GM19455 (cell line): Measurements from ENCODE around the gene GEMIN7.
"Not testable (repeated sequence)": the region's sequence is repeated elsewhere in the genome, so short reads cannot be mapped to it uniquely, and the experiment has no call there.

ENCODE experiments used
- ATAC-seq: cut with Tn5 transposase; IDR thresholded peaks from one replicate; pipeline ENCODE4 v1.9.1; 2021; ENCODE audit not compliant: unreplicated experiment

Gene GEMIN7

DNA sequence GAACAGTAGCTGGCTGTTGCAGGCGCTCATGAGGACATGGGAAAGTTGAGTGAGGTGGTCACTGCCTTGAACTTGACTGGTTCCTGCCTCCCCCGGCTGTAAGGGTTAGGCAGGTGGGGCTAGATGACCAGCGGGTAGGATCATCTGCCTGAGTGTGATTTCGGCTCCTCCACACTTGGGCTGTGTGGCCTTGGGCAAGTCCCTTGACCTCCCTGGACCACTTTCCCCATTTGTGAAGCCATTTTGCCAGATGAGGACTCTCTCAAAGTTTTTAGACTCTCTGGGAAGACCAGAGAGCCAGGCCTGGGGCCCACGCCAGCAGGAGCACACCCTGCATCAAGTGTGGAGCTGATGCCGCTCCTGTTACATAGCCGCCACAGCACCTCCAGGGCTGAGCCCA, 23.4 kb downstream of the GEMIN7 start:
- no peak for ATAC-seq

DNA sequence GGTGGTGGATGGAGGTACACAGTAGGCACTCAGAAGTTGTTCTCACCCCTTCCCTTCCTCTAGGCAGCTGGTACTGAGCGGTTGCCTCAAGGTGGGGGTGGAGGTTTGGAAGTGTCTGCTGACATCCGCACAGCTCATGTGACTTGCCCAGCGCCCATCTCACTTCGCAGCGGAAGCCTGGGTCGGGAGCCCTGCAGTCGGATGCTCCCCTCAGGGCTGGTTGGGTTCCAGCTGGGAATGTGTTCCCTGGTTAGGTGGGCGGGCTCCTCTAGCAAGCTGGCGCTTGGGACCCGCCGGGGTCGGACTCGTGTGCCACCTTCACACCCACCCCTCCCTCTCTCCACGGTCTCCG, 24.1 kb downstream of the GEMIN7 start:
- no peak for ATAC-seq

DNA sequence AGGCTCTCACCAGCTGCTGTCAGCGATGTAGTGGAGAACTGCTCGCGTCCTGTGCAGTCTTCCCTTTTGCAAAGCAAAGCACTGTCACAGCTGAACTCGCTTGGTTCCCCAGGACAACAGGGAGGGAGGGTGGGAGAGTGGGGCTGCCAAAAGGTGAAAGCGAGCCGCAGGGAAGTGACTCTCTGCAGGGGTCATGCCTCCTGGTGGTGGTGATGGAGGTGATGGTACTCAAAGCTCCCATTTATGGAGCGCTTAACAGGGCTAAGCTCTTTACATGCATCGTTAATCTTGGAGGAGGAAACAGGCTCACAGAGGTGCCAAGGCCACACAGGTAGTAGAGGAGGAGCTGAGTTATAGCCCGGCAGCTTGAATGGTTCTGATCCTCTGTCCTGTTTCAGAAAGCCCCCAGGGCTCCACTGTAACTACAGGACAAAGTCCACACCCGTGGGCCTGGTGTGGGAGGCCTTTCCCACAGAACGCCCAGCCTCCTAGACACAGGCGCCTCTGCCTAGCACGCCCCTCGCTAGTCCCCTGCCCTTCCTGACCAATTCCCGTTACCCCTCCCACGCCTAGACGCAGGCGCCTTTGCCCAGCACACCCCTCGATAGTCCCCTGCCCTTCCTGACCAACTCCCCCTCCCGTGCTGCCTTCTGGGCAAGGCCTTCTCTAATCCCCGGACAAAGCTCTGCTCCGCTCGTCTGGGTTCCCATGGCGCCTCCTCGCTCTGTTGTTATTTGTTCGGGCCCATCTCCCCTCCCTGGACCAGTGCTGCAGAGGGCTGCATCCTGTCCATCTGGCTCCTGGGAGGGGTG, 24.7 kb downstream of the GEMIN7 start:
- no peak for ATAC-seq

DNA sequence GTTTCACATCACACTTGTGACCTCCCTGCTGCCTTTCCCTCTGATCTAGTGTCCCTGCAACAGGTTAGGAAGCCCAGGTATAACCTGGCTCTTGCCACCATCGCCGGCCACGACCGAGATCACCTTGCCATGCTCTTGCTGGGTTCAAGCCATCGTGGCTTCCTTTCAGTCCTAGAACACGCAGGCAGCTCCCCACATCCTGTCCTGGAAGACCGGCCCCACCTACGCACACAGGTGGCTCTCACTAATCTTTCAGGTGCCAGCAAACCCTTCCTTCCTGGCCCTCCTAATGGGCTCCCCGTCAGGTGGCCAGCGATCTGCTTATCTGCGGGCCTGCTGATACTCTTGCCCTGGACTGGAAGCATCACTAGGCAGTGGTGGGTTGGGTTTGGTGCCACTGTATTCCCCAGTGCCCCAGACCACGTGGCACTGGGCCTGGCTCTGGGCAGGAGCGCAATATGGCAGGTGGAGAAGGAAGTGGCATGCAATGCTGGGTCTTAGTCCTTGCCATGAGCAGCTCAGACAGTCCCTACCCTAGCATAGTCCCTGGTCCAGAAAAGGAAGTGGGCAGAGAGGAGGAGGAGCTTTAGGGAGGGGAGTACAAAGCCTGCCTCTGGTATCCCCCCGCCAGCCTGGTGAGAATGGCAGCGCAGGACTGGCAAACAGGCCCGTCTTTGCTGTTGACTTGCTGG, 25.7 kb downstream of the GEMIN7 start:
- ATAC-seq, result no peak

DNA sequence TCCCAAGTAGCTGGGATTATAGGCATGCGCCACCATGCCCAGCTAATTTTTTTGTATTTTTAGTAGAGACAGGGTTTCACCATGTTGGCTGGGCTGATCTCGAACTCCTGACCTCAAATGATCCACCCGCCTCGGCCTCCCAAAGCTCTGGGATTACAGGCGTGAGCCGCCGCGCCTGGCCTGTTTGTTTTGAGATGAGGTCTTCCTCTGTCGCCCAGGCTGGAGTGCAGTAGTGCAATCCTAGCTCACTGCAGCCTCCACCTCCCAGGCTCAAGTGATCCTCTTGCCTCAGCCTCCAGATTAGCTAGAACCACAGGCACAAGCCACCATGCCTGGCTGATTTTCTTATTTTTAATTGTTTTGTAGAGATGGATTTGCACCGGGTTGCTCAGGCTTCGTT, 27.3 kb downstream of the GEMIN7 start:
- not testable (repeated sequence) for ATAC-seq

DNA sequence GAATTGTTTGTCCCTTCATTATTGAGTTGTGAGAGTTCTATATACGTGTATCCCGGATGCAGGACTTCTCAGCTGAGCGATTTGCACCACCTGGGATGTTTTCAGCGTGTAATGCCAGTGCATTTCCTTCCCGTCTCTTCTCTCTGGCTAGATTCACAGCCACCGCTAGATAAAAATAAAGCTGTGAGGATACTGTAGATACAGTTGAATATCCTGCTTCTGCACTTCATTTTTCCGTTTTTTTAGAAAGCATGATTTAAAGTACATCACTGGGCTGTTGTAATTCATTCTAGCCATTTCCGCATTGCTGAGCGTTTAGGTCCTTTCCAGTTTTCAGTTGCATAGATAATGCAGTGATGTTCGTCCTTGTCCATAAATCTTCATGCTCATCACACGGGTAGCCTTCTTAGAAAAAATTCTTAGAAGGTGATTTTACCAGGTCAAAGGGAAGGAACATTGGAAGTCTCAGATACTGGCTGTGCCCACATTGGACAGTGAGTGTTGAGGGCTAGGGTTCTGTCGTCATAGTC, 28.6 kb downstream of the GEMIN7 start:
- ATAC-seq, result no peak

DNA sequence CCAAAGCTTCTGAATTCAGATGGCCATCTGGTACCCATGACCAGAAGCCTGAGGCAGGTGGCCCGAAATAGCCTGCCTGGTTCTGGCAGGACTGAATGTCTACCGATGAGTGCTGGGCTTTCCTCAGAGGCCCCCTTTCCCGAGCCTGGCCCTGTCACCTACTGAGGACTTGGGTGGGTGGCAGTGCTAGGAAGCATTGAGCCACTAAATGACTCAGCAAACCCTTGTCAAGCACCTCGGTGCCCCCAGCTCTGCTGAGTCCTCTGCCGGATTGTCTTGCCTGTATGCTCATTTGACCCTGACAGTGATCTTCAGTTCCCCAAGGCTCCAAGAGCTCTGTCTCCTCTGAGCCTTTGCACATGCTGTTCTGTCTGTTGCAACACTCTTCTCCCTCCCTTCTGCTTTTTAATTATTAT, 31.8 kb downstream of the GEMIN7 start:
- no peak for ATAC-seq

DNA sequence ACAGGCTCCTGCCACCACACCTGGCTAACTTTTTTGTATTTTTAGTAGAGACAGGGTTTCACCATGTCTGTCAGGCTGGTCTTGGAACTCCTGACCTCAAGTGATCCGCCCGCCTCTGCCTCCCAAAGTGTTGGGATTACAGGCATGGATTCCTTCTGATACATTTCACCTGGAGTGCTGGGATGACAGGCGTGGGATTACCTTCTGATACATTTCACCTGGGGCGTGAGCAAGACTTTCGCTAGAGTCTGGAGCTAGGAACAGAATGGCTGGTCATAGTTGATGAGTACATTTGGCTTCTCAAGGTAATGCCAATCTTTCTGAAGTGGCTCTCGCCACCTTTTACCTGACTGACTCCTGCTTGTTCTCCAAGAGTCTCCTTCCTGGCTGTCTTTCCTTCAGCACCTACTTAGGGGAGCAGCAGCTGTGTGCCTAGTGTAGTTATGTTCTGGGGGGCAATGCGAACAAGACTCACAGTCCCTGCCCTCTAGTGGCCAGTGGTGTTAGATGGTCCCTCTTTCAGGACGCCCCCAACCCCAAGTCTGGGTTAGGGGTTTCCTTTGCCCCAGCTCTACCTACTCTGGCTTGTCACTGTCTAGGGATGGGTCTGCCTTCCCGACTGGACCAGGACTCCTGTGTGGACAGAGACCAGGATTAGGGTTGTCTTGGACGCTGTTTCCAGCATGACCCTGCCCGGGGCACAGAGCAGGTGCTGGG, 33.2 kb downstream of the GEMIN7 start:
- no peak for ATAC-seq

DNA sequence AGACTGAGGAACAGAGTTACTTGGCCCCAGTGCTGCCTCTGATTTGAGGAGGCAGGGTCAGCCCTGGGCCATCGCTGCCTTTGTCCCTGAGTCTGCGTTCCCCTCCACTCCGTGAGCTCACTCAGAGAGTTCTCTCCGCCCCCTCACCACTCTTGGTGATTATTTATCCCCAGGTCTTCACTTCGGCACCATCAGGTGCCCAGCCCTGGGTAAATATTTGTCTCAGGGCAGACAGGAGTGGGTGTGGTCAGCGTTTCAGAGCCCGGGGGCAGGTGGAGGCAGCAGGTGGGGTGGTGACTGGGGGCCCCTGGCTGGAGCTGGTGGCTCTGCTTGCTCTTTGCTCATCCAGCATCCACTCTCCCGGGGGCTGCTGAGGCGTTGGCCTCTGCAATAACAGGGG, 34.6 kb downstream of the GEMIN7 start:
- no peak for ATAC-seq

DNA sequence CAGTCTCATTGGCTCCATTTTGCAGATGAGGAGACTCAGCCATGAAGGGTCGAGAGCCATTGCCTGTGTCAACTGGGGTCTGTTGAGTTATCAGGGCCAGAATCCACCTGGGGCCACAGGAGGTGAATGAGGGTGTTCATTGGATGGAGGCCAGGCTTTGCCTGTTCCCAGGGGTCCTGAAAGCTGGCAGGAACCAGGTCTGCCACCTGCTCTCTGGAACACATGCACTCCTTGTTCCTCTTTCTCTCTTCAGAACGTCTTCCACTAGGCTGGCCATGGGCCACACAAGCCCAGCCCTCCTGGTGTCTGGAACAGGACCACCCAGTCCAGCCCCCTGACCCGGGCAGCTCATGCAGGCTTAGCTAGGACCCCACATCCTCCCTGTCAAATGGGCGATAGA, 35.1 kb downstream of the GEMIN7 start:
- ATAC-seq, result no peak

DNA sequence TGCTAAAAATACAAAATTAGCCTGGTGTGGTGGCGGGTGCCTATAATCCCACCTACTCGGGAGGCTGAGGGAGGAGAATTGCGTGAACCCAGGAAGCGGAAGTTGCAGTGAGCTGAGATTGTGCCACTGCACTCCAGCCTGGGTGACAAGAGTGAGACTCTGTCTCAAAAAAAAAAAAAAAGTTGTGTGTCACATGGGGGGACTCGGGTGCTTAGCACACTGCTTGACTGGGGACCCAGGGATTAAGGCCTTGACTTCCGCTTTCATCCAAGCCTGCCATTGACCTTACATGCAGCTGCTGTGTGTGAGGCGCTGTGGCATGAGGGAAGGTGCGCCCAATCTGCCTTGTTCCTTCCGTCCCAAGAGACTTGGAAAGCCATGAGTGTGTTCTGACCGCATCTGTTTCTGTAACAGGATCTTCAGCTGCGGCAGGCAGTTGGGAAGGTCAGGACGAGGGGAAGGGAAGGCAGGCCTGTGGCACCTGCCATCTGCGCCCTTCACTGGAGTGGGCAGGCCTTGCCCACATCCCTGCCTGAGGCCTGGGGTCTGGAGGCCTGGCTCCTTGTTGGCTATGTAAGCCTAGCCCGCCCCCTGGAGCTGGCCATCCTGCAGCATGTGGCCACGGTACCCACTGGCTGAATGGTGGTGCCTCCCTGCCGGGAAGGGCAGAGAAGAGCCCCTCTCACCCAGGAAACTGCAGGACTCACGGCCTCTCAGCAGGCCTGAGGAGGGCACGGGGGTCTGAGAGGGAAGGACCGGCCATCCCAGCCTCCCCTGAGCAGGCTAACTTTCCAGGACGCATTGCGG, 37.0 kb downstream of the GEMIN7 start:
- ATAC-seq, result no peak

DNA sequence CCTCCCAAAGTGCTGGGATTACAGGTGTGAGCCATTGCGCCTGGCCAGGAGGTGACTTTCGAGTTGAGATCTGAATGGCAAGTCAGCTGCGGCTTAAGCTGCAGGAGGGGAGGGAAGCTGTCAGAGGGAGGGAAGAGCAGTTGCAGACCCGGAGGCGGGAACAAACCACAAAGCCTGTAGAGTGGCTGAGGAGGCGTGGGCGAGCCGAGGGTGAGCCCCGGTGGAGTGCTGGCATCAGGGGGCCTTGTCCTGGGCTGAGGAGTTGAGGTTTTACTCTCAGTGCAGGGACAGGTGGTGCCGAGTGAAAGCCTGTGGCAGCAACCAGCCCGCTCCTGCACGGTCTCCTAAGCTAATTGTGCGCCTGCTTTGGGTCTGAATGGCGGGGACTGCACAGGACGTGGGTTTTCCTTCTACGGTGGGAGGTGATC, 38.1 kb downstream of the GEMIN7 start:
- ATAC-seq, result no peak

DNA sequence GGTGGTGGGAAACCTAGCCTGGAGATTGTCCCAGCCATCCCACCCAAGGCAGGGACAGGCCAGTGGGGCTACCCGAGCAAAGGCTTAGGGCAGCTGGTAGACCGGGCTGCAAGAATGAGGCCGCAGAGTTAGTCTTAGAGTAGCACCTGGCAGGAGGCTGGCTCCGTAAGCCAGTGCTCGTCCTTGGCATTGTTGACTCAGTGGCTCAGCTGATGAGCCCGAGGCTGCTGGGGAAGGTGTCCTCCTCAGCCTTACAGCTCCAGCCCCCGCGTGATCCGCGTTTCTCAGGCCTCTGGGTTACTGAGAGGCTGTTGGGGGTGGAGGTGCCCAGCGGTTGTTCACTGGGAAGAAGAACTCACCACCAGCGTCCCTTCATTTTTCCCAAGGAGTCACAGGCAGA, 38.6 kb downstream of the GEMIN7 start:
- ATAC-seq, result no peak

DNA sequence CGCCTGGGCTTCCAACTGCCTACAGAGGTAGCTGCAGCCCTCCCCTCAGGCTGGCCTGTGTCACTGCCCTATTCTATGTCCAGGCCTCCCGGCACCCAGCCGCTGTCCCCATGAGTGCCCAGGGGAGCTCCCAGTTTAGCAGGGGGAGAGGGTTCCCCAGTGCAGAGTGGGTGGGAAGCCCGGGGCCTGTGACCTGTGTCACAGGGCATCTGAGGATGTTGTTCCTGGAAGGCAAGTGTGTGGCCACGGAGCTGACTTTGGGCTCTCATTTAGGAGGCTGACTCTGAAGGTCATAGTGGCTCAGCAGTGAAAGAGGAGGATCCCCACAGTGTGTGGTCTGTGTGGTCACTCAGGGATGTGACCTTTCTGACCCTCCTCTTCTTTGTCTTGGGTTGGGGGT, 39.0 kb downstream of the GEMIN7 start:
- ATAC-seq, result no peak

DNA sequence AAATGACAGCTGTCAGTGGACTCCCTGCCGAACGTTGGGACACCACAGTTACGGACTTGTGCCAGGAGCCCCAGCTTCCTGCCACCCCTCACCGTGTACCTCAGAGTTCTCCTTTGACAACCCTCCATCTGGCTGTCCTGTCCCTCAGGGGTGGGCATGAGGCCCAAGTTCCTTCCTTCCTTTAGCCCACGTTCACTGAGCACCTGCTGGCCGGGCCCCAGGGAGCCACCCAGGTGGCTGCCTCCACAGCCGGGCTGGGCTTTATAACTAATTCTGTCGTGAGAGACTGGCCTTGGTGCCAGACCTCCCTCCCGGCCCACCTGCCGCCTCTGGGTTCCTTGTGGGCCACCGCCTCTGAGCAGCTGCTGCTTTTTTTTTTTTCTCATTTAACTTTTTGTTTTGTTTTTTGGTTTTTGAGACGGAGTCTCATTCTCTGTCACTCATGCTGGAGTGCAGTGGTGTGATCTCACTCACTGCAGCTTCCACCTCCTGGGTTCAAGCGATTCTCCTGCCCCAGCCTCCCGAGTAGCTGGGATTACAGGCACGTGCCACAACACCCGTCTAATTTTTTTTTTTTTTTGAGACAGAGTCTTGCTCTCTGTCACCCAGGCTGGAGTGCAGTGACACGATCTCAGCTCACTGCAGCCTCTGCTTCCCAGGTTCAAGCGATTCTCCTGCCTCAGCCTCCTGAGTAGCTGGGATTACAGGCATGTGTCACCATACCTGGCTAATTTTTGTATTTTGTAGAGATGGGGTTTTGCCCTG, 39.7 kb downstream of the GEMIN7 start:
- peak; percentile 51 for ATAC-seq

DNA sequence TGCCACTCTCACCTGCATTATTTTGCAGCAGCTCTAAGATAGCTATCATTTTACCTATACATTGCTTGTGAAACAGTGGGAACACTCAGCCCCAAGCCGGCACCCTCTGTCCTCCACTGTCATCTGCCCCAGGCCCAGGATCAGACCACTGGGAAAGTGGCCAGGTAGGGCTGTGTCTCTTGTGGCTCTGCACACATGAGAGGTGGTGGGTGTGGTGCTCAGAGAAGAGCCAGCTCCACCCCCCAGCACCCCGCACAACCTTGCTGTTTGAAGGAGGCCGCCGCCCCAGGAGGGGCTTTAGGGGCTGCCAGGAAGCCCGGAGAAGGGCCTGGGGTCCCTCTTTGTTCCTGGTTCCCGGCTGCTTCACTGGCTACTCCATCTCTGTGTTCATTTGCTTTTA, 40.5 kb downstream of the GEMIN7 start:
- ATAC-seq, result no peak

DNA sequence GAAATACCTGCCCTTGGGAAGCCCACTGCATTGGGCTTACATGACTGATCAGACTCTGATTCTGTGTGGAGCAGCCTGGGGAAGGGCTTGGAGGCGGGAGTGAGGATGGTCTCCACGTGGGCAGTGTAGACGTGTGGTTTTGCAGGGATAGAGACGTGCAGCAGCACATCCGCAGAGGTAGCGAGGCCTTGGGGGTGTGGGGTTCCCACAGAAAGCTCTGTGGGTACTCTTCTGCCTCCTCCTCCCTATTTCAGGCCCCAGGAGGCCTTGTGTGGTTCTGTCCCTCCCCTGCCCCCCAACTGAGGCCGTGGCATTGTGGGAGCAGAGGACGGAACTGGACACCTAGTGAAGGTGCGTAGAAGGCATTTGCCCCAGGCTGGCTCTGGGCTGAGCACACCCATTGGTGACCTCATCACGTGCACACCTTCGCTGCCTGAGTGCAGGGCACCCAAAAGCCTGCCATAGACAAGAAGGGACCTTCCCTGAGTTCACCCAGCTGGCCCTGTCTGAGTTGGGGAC, 42.8 kb downstream of the GEMIN7 start:
- no peak for ATAC-seq

DNA sequence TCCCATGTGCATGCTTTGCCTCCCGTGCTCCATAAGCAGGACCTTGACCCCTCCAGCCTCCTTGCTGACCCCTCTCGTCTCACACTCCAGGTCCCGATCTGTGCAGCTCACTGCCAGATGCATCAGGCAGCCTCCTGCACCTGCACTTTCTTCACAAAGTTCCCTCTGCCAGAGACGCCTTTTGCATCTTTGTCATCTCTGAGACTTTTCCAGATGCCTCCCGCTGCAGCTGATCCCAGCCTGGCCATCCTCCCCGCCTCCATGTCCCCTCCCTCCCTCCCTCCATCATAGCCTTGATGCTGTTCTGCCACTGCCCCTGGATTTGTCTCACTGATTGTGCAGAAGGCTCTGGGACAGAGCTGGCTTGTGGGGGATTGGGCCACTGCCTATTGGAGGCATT, 43.8 kb downstream of the GEMIN7 start:
- no peak for ATAC-seq

DNA sequence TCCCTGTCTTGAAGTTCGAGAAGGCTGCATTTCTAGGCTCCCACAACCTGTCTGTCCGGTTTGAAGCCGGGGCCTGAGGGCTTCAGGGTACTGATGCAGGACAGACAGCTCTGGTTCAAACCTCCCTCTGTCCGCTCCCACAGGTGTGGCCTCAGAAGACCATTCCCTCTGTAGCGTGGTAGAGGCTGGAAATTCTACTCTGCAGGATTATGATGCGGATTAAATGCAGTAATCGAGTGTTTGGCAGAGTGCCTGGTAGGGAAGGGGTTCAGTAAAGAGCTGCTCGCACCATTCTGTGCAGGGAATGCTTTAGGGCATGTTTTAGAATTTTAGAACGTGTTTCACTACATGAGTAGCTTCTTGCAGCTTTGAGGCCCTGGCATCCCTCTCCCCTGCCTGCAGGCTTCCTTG, 44.4 kb downstream of the GEMIN7 start:
- no peak for ATAC-seq

DNA sequence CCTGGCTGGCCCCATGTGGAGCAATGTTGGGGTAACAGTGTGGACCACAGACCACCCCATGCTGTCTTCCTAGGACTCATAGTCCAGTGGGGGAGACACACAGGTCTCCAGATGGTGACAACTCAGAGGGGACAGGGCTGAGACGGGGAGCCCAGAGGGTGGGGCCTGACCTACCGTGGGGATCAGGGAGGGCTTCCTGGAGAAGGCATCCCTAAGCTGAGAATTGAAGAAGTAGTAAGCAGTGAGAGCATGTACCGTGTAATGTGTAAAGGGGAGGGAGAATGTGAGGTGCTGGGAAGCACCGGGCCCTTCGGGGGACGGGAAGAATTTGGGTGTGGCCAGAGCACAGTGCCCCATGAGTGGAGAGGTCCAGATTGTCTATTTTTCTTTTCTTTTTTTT, 45.0 kb downstream of the GEMIN7 start:
- ATAC-seq, result no peak
